GM19452 (cell line): Measurements from ENCODE around the gene EPHB1.
"Not testable (repeated sequence)": the region's sequence is repeated elsewhere in the genome, so short reads cannot be mapped to it uniquely, and the experiment has no call there.

Experiments used
- ATAC-seq: cut with Tn5 transposase; IDR thresholded peaks from one replicate; pipeline ENCODE4 v1.9.1; 2021; ENCODE audit not compliant: unreplicated experiment

Gene EPHB1

DNA sequence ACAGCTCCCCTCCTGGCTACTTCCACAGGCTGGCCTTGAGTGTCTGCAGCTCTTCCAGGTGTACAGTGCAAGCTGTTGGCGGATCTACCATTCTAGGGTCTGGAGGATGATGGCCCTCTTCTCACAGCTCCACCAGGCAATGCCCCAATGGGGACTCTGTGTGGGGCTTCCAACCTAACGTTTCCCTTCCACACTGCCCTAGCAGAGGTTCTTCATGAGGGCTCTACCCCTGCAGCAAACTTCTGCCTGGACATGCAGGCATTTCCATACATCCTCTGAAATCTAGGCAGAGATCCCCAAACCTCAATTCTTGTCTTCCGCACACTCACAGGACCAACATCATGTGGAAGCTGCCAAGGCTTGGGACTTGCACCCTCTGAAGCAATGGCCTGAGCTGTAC is 438.4 kb downstream of the EPHB1 start:
- ATAC-seq: not testable (repeated sequence)

DNA sequence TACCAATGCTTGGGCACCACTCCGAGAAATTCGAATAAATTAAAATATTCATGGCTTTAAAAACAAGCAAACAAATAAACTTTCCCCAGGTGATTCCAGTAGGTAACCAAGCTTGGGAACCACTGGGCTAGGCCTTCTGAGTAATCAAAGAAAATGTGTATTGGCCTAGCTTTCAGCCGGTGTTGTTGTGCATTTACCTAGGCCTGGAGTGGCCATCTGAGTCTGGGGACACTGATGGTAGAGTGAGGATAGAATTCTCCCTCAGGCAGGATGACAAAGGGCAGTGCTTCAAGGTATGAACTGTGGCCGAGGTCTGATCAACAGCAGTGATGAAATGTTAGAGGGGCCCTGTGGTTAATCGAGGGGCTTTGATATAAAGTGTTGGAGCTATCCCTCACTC is 440.5 kb downstream of the EPHB1 start:
- ATAC-seq: no peak

DNA sequence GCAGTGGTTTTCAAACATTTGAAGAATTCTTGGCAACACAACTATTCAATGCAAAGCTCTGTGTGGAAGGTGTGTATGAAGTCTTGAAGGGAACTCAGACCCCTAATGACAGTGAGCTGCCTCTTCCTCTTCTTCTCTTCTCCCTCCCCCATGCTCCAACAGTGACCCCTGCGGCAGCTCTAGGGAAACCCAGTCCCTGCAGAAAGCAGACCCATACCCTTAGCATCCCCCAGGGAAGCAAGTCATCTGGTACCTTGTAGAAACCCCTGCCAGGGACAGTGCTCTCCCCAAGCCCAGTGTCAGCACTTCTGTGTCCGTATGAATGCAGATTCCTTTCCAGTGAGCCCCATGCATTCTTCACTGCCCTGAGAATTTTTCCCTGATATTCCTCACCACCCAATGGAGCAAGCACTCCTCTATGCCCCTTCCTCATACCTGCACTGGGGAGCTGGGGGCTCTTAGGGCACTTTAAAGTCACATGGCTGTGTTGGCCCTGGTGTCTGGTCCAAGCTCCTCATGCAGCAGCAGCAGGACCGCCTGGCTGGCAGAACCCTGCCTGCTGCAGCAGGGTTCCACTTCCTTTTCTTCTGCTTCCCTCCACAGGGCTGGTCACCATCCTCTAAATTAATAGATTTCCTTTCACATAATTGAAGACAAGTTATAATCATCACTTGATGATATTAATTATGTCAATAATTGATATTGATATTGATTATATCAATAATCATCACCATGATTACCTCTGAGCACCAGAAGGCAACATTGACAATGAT is 442.5 kb downstream of the EPHB1 start:
- no peak for ATAC-seq

DNA sequence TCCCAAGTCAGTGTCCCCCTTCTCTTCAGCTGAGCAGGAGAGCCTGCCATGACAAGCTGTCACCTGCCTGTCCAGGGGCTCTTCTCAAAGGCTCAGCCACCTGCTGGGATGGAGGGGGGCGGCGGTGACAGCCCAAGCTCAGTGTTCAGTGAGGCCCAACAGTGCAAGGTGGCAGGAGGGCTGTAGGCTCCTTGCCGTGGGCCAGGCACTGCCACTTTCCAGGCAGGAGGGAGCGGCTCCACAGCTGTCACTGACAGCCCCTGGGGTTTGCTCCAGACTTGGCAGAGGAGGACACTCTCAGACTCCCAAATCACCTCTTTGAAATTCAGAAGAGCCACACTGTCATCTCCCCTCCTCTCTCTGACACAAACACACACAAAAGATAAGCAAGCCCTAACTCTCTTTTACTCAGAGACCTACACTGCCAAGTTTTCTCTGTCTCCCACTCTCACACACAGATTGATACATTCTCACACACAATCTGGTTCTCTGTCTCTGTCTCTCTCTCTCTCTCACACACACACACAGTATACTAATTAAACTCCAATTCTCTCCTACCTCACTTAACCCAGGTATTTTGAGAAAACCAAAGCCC is 443.3 kb downstream of the EPHB1 start:
- no peak for ATAC-seq

DNA sequence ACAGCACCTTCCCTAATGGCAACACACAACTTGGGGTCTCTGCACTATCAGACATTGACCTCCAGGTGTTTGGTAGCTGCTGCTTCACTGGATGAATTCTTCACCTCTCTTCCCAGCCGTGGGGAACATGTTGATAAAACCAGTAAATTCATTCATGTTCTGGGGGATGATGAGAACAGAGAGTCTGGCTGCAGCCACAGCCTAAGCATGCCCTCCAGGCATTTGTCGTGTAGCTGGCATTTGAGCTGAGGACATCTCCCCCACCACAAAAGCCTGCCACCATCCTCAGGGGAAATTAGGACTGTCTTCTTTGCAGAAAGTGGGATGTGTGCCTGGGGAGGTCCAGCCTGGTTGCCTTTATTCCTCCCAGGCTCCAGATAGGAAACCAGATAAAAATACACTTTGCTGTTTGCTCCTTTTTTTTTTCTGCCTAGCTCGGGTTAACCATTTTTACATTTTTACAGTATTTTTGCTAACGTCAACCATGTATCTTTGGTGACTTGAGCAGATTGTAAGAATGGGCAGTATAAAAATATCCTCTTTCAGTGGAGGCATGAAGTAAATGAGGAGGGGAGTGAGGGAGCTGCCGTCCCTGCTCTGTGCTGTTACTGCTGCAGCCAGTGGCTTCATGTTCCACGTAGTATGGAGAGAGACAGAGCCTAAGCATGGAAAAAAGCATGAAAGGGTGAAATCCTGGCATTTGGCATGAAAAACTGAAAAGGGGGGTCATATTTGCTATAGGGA is 444.0 kb downstream of the EPHB1 start:
- no peak for ATAC-seq

DNA sequence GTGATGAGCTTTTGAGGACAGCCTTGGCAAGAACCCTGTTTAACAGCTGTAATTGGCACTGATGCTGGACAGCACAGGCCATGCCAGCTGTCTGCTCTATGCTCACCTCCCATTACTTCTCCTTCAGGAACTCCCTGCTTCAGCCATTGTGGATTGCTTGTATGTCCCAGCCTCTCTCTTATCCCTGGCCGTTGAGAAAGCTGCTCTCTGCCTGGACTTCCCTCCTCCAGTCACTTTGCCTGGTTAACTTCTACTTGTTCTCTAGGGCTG is 444.5 kb downstream of the EPHB1 start:
- ATAC-seq: no peak

DNA sequence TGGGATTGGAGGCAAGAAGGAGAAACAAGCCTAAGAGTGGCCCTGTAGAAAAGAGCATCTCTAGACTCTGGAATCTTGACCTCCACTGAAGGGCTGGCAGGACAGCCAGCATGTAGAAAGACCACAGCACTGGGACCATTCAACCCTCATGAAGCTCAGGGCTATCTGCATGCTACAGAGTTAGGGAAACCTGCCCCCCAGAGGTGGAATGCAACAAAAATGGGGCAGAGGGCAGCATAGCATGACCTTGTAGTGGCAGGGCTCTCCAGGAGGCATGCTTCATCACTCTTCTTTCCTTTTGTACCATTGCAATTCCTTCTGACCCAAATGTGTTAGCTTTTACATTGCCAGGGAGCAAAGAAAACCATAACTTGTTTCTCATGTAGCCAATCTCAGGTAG is 445.4 kb downstream of the EPHB1 start:
- no peak for ATAC-seq

DNA sequence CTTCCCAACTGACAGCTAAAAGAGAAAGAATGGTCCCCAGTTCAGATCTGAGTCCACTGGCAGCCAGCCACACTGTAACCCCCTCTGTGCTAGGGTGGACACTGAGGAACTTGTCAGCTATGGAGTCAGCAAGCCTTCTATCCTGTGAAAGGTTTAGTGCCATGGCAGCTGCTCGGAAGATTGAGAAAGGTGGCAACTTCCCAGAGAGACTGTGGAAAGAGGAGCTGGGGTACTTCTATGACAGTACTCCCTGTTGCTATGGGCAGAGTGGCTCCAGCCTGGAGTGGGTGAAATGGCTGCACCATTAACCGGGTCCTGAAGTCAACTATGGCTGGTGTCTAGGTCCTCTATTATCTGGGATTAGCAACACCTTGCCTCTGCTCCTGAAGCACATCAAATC is 447.2 kb downstream of the EPHB1 start:
- ATAC-seq: no peak

DNA sequence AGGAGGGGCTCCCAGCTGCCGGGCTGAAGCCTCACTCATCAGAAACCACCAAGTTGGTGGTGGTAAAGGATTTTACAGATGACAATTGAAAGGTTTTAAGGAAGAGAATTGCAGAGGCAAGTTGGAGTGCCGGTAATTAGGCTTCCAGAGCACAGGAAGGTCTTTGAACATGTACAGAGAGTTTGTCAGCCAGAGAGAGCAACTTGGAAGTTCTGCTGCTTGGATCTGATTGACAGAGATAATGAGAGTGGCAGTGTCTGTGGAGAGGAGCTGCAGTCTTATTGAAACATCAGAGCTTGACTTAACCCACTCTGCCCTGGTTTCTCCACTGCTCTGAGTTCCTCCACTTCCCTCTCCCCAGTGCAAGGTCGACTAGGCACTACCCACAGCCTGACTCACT is 448.6 kb downstream of the EPHB1 start:
- ATAC-seq: no peak

DNA sequence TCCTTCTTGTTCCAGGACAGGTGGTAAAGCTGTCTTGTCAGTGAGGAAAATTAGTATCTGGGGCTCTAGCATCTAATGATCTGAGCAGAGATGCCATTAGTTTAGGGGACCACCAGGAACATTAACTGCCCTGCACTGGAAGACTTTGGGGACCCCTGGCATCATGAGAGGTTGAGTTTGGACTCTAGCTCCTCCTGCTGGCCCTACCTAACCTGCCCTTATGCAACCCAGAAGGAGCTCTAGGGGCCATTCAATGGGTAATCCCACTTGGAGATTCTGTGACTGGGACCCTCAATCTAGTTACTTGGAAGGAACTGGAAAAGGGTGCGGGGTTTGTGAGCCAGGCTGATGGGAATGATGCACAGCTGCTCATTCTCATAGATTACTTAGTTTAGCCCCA is 451.0 kb downstream of the EPHB1 start:
- no peak for ATAC-seq

DNA sequence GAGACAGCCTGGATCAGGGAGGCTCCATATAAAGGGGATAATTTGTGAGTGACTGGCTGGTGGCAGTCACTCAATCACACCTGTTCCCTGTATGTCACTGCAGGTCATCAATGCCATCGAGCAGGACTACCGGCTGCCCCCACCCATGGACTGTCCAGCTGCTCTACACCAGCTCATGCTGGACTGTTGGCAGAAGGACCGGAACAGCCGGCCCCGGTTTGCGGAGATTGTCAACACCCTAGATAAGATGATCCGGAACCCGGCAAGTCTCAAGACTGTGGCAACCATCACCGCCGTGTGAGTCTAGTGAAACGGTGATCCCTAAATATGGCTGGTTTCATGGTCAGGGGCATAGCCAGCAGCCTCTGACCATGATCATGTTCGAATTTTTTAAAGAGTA is 453.2 kb downstream of the EPHB1 start:
- ATAC-seq: no peak

DNA sequence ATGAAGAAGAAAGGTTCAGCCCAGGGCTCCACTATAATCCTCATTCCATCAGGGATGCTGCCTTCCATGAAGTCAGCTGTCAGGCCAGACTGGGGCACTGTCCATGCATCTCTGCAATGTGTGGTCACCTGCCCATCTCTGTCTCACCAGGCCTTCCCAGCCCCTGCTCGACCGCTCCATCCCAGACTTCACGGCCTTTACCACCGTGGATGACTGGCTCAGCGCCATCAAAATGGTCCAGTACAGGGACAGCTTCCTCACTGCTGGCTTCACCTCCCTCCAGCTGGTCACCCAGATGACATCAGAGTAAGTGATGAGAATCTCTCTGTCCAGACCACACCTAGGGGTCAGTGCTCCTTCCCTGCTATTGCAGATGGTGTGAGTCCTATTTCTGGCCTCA is 454.1 kb downstream of the EPHB1 start:
- ATAC-seq: no peak

DNA sequence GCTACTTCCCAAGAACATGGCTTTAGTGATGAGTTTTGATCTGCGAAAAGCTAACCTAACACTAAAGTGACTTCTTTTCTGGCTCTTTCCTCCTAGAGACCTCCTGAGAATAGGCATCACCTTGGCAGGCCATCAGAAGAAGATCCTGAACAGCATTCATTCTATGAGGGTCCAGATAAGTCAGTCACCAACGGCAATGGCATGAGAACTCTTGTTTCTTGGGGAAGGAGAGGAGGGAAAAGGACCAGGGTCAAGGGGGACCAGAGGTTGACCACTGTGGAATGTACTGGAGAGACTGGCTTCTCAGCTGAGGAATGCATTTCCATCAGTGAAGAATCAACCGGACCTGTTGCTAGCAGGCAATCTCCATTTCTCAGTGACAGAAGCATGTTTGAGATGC is 463.9 kb downstream of the EPHB1 start:
- no peak for ATAC-seq

DNA sequence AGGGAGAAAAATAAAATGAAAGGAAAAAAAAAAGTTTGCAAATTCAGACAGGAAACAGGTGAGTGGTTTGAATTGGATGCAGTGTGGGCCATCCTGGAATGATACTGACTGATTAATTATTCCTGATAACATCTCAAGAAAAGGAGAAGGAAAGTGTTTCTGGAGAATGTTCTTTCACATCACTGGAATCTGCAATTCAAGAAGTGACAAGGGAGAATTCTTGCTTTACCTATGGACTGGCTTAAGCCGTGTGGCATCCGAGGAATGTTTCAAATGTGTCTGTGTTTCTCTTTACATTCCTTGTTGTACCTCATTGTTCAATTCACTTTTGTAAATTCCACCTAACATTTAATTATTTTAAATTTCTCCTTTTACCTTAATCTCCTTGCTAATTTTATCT is 465.0 kb downstream of the EPHB1 start:
- ATAC-seq: no peak

DNA sequence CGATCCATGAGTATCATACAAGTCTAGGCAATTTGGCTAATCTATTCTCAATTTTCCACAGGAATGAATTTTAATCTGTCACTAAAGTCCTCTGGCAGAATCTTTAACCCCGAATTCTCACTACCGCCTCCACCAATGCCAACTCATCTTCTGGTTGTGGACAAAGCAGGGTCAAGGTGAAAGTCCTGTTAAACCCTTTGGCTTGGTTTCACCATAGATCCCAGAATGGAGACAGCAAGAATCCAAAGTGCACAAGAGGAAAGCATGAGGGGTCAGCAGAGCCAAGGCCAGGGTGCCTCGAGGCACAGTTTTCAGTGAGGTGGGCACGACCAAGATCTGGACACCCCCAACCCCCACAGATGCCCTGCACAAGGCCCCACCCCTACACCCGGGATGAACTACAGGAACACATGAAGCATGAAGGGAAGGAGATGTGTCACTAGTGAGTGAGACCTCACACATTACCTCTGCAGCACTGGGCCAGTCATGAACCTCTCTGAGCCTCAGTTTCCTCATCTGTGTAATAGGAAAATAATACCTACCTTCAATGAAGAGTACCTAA is 466.2 kb downstream of the EPHB1 start:
- no peak for ATAC-seq

DNA sequence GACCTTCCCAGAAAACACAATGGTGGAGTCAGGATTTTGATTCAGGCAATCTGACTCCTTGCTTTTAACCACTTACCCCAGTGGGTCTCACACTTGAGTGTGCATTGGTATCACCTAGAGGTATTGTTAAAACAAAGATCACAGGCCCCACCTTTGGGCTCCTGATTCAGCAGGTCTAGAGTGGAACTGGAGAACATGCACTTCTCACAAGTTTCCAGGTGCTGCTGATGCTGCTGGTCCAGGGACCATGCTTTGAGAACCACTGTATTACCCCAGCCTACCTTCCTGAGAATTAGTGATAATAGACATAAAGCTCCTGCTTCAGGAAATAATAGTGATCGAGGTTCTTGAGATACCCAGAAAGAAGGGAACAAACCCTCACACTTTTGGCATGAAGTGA is 466.9 kb downstream of the EPHB1 start:
- ATAC-seq: no peak

DNA sequence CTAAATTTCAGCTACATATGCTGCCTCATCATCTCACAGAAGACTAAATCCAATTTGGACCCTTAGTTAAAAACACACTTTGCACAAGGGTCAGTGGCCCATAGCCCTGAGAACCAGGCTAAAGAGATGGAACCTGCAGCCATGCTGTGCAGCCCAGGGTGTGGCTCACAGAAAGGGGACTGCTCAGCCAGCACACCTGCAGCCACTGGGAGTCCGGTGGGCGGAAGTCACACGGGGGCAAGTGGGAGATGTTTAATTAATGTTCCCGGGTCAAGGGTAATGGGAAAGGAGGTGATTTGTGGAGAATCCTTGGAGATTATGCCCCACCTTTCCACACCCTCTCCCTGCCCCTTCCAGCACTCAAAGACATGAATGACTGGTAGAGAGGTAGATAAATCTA is 467.4 kb downstream of the EPHB1 start:
- no peak for ATAC-seq

DNA sequence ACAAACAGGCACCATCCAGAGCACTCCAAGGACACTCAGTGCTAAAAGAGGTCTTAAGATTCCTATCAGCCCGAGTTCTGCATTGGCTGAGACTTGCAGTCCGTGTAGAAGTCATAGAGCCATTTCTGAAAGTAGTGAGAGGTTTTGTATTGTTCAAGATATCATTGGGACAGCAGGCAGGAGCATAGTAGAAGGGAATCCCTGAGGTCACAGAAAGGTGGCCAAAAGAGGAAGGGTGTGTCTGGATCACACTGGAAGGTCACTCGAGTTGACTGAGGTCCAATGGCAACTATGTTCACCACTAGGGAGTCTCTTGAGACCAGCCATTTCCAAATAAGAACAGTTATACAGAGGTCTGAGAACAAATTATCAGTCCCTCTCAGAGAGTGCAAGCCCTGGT is 468.3 kb downstream of the EPHB1 start:
- no peak for ATAC-seq

DNA sequence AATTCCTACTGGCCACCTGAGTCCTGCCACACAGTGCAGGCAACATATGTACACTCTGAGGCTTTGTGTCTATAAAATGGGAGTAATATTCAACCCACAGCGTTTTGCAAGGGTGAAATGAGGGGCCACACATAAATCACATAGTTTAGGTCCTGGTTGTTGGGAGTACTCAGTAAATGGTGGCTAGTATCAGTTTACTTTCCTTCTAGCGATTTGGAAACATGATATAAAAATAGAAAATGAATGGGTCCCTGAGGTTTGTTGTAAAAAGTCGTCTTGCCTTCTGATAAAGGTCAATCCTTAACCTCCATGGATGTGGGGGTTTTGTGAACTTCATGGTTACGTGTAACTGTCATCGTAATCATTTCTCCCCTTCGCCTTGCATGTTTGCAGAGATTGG is 472.4 kb downstream of the EPHB1 start:
- ATAC-seq: no peak

DNA sequence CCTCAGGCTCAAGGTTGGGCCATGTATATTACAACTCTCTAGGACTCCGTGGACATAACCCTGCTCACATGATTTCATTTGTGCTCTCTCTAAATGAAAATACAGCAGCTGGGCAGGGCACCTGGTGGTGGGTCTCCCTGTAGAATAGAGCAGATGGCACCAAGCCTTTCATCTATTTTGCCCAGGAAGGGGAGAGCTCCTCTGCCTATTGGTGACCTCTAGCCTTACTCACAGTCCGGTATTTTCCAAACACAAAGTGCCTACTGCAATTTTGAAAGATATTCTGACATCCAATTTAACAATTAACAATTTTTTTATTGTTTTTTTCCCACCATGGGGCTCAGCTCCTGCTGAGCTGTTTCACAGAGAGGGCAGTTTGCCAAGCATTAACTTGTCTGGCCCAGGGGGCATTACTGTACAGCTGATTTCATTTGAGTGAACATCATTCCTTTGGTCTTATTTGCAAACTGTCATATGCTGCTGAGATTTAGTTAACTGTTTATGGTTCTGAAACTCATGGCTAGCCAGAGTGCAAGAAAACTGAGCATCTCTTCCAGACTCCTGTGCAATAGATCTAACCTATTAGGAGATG is 474.0 kb downstream of the EPHB1 start:
- no peak for ATAC-seq

DNA sequence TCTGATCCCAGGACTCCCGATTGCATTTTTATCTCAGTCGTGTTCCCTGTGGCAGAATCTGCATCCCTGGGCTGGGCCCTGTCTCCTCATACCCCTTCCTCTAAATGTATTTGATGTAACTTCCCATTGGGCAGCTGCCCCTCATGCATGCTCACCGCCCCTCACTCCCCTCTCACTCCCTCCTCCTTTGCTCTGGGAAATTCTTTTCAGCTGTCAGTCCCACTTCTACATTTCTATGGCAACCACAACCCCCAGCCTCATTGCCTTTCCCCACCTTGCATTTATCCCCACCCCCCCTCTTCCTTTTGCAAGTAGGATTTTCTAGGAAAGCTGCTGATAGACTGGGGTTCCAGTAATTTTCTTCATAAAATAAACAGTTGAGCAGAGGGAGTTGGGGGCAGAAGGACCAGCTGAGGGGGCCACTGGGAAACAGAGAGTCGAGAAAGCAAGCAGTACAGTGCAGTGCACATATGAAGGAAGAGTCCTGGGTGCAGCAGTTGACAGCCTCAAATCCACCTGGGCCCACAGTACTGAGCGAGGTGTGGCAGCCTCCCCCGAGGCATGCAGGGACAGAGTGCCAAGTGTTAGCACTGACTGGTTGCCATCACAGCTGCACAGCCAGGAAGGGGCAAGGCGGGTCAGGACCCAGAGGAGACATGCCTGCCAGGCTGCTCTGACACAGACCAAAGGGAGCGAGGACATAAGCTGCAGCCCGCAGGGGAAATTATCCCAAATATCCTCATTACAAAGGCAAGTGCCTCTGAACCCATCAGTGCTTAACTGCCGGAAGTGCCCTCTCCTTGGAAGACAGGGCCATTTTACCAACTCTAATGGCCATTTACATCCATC is 476.3 kb downstream of the EPHB1 start:
- no peak for ATAC-seq
